ENCODE measurements around the gene RTN4R. TPM values are rescaled to one million over a fixed set of nuclear protein-coding genes. Genes with fewer than 3 reads are reported as not detected.
"Not testable (repeated sequence)": the region's sequence is repeated elsewhere in the genome, so short reads cannot be mapped to it uniquely, and the experiment has no call there.

RTN4R gene
- polyA plus RNA-seq, 1 of the 3 experiments (the other 2 are of a cell fraction) = 0.23 TPM

GRCh38 chr22:20271114-20271994, 3.2 kb upstream of the RTN4R start (continued):
- TF ChIP-seq FOSL2 (IDR thresholded peaks at IDR 0.05; ENCODE audit: borderline replicate concordance, low read depth) = no peak

- H2AFZ ChIP-seq (ENCODE audit: low read depth); H3K27ac ChIP-seq (ENCODE audit: low read depth in 2 of 2, low read length in 1 of 2); H3K36me3 ChIP-seq (replicated peaks in 1 of 2; ENCODE audit: control insufficient read depth in 1 of 2, insufficient read depth in 2 of 2, low read length in 1 of 2); H3K9ac ChIP-seq; H3F3A ChIP-seq (replicated peaks; ENCODE audit: insufficient read depth); H3K9me2 ChIP-seq; H3K4me2 ChIP-seq; H3K9me3 ChIP-seq; H3K27me3 ChIP-seq (ENCODE audit: insufficient read depth); H4K20me1 ChIP-seq (ENCODE audit: insufficient read depth); H3K4me3 ChIP-seq (ENCODE audit: low read depth in 2 of 2, low read length in 1 of 2); DNase-seq; H3K79me2 ChIP-seq (ENCODE audit: insufficient read depth): not testable (repeated sequence)
- ChIA-PET POLR2A (interaction anchor here (0.9 kb wide), 1 partner anchor 1303 kb away, joined by 7 read pairs; no protein-coding TSS in a partner anchor), CTCF (interaction anchor here (0.7 to 2.7 kb wide), 4 partner anchors 15 to 152 kb away, joined by 3 to 14 read pairs (median 4); no protein-coding TSS in a partner anchor)
- WGBS (ENCODE audit: low lambda C conversion rate) = 87% methylated on average over 7 of the region's 23 CpGs
- peaks cover 0 to 26% of the 10 kb centered on the region in 2 experiments; a peak in 1 of 4 replicates for H3K4me1 ChIP-seq (ENCODE audit: control insufficient read depth in 1 of 2, insufficient read depth in 2 of 2, low read depth in 1 of 2, low read length in 1 of 2)
- TF ChIP-seq MXI1 (IDR thresholded peaks at IDR 0.05; ENCODE audit: low read depth, low read length) = peak; percentile 22; the same call in 1 of the 2 replicates
- TF ChIP-seq REST (IDR thresholded peaks at IDR 0.05; ENCODE audit: low read depth, low read length) = peak; percentile 72
Measured at GRCh38 chr22:20270190-20271113, 2.3 kb upstream of the RTN4R start.

- POLR2A ChIA-PET; H3F3A ChIP-seq (replicated peaks; ENCODE audit: insufficient read depth); H3K4me3 ChIP-seq (ENCODE audit: low read depth in 2 of 2, low read length in 1 of 2); H3K27ac ChIP-seq (ENCODE audit: low read depth in 2 of 2, low read length in 1 of 2); H3K4me2 ChIP-seq; H3K79me2 ChIP-seq (ENCODE audit: insufficient read depth); H3K36me3 ChIP-seq (replicated peaks in 1 of 2; ENCODE audit: control insufficient read depth in 1 of 2, insufficient read depth in 2 of 2, low read length in 1 of 2); H3K9me2 ChIP-seq; H4K20me1 ChIP-seq (ENCODE audit: insufficient read depth); H2AFZ ChIP-seq (ENCODE audit: low read depth); H3K27me3 ChIP-seq (ENCODE audit: insufficient read depth); H3K9ac ChIP-seq; DNase-seq; H3K9me3 ChIP-seq: not testable (repeated sequence)
- CTCF ChIA-PET = interaction anchor here (1.5 to 2.7 kb wide), 3 partner anchors 16 to 113 kb away, joined by 6 to 14 read pairs (median 8); no protein-coding TSS in a partner anchor
- 90% methylated on average over 2 of the region's 8 CpGs for WGBS (ENCODE audit: low lambda C conversion rate)
- H3K4me1 ChIP-seq (ENCODE audit: control insufficient read depth in 1 of 2, insufficient read depth in 2 of 2, low read depth in 1 of 2, low read length in 1 of 2) = peaks cover 0 to 26% of the 10 kb centered on the region in 2 experiments; a peak in 1 of 4 replicates
Measured at GRCh38 chr22:20269673-20270072, 1.6 kb upstream of the RTN4R start.

GRCh38 chr22:20269201-20269600, 1.1 kb upstream of the RTN4R start:
- H3K9me2 ChIP-seq; H3F3A ChIP-seq (replicated peaks; ENCODE audit: insufficient read depth); H3K9ac ChIP-seq; H3K9me3 ChIP-seq; H3K36me3 ChIP-seq (replicated peaks in 1 of 2; ENCODE audit: control insufficient read depth in 1 of 2, insufficient read depth in 2 of 2, low read length in 1 of 2); H3K27me3 ChIP-seq (ENCODE audit: insufficient read depth); H2AFZ ChIP-seq (ENCODE audit: low read depth); H3K79me2 ChIP-seq (ENCODE audit: insufficient read depth); H4K20me1 ChIP-seq (ENCODE audit: insufficient read depth); POLR2A ChIA-PET; DNase-seq; H3K27ac ChIP-seq (ENCODE audit: low read depth in 2 of 2, low read length in 1 of 2); H3K4me3 ChIP-seq (ENCODE audit: low read depth in 2 of 2, low read length in 1 of 2); H3K4me2 ChIP-seq: not testable (repeated sequence)
- CTCF ChIA-PET = interaction anchor here (0.6 to 1.5 kb wide), 5 partner anchors 15 to 115 kb away, joined by 3 to 8 read pairs (median 4); no protein-coding TSS in a partner anchor
- H3K4me1 ChIP-seq (ENCODE audit: control insufficient read depth in 1 of 2, insufficient read depth in 2 of 2, low read depth in 1 of 2, low read length in 1 of 2) = peaks cover 0 to 26% of the 10 kb centered on the region in 2 experiments; a peak in 1 of 4 replicates
- 60% methylated on average over 2 of the region's 4 CpGs for WGBS (ENCODE audit: low lambda C conversion rate)
